ENCODE data around the gene CACNA1I. TPM values are rescaled to one million over a fixed set of nuclear protein-coding genes. Genes with fewer than 3 reads are reported as not detected.
A peak's percentile ranks its signal among the peaks of the same experiment; 100 is the strongest.

The CACNA1I gene
- total RNA-seq, 1 donor from 2014 or later = 0.60 TPM

DNA sequence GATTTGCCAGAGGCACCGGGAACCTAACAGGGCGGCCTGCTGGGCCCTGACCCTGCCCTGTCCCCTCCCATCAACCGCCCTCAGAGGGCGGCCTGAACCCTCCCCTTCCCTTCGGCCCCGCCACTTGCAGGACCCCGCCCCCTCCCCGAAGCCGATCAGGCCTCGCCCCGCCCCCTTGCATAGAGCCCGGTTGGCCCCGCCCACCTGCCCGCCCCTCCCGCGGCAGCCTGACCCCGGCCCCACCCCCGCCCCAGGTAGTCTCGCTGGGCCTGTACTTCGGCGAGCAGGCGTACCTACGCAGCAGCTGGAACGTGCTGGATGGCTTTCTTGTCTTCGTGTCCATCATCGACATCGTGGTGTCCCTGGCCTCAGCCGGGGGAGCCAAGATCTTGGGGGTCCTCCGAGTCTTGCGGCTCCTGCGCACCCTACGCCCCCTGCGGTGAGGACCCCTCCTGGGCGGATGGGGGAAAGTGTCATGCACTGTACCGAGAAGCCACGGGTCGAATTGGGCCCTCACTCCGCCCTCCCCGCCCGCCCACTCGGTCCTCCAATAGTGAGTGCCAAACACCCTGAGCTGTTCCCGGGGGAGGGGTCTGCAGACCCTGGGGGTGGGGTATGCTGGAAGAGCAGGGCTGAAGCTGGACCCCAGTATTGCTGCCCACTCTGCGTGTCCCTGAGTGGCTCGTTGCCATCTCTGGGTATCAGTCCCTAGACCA, 94.1 kb downstream of the CACNA1I start:
- no peak overlapping the region for H3K4me3 Mint-ChIP-seq
- H3K36me3 Mint-ChIP-seq = no peaks in the 10 kb centered on the region
- H3K27me3 Mint-ChIP-seq = peaks cover 59% of the 10 kb centered on the region
- H3K27ac Mint-ChIP-seq = no peak overlapping the region
- DNase-seq (ENCODE audit: extremely low spot score, unreplicated experiment) = no peak
- H3K9me3 Mint-ChIP-seq = no peaks in the 10 kb centered on the region
- TF ChIP-seq, protein P1, sequence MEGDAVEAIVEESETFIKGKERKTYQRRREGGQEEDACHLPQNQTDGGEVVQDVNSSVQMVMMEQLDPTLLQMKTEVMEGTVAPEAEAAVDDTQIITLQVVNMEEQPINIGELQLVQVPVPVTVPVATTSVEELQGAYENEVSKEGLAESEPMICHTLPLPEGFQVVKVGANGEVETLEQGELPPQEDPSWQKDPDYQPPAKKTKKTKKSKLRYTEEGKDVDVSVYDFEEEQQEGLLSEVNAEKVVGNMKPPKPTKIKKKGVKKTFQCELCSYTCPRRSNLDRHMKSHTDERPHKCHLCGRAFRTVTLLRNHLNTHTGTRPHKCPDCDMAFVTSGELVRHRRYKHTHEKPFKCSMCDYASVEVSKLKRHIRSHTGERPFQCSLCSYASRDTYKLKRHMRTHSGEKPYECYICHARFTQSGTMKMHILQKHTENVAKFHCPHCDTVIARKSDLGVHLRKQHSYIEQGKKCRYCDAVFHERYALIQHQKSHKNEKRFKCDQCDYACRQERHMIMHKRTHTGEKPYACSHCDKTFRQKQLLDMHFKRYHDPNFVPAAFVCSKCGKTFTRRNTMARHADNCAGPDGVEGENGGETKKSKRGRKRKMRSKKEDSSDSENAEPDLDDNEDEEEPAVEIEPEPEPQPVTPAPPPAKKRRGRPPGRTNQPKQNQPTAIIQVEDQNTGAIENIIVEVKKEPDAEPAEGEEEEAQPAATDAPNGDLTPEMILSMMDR (conservative IDR thresholded peaks at IDR 0.05) = no peak
- no peaks in the 10 kb centered on the region for H3K4me1 Mint-ChIP-seq (ENCODE audit: unreplicated experiment)

DNA sequence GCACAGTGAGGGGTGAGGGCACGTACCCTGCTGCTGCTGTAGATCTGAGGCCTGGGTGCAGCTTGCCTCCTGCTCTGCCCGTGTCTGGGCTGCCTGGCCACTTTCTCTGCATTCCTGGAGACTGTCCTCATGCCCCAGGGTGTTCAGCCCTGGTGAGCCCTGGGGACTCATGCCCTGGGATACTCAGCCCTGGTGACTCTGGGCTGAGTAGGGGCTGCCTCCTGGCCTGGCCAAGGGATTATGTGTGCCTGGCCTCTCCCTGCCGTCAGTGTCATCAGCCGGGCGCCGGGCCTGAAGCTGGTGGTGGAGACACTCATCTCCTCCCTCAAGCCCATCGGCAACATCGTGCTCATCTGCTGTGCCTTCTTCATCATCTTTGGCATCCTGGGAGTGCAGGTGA, 94.7 kb downstream of the CACNA1I start:
- Mint-ChIP-seq H3K27me3 (peaks cover 53% of the 10 kb centered on the region), H3K27ac (no peak overlapping the region)

DNA sequence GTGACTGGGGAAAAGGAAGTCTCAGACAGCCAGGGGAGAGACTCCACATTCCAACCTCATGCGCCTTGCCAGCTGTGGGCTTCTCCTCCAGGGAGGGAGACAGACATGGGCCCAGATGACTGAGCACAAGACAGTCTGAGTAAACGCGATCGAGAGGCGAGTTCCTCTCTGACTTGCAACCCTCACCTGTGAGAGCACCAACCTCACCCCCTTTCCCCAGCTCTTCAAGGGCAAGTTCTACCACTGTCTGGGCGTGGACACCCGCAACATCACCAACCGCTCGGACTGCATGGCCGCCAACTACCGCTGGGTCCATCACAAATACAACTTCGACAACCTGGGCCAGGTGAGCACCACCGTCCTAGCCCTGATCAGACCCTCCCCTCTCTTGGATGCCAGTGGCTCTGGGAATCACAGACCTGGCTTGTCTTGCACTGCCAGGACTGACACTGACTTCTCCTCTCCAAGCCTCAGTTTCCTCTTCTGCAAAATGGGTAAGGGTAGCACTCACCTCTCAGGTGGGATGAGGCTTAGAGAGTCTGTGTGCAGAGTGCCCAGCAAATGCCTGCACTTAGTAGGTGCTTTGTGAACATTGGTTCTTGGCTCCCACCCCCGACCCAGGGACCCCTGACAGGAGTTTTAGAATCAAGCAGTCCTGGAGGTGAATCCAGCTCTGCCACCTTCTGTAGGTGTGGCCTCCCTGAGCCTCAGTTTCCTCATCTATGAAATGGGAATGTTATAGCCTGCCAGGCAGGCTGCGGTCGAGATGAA, 95.3 kb downstream of the CACNA1I start:
- DNase-seq (ENCODE audit: extremely low spot score, unreplicated experiment) = no peak
- Mint-ChIP-seq H3K4me3 (peak overlapping the region; percentile 17), H3K36me3 (no peaks in the 10 kb centered on the region), H3K27ac (no peak overlapping the region), H3K9me3 (no peaks in the 10 kb centered on the region), H3K27me3 (peaks cover 47% of the 10 kb centered on the region), H3K4me1 (ENCODE audit: unreplicated experiment) (no peaks in the 10 kb centered on the region)
- TF ChIP-seq, protein P1 (conservative IDR thresholded peaks at IDR 0.05) = no peak

More for the DNA sequence above, 94.7 kb downstream of the CACNA1I start:
- DNase-seq (ENCODE audit: extremely low spot score, unreplicated experiment) = no peak
- Mint-ChIP-seq H3K9me3 (no peaks in the 10 kb centered on the region), H3K36me3 (no peaks in the 10 kb centered on the region), H3K4me3 (peak overlapping the region; percentile 17), H3K4me1 (ENCODE audit: unreplicated experiment) (no peaks in the 10 kb centered on the region)
- TF ChIP-seq, protein P1 (conservative IDR thresholded peaks at IDR 0.05) = no peak

DNA sequence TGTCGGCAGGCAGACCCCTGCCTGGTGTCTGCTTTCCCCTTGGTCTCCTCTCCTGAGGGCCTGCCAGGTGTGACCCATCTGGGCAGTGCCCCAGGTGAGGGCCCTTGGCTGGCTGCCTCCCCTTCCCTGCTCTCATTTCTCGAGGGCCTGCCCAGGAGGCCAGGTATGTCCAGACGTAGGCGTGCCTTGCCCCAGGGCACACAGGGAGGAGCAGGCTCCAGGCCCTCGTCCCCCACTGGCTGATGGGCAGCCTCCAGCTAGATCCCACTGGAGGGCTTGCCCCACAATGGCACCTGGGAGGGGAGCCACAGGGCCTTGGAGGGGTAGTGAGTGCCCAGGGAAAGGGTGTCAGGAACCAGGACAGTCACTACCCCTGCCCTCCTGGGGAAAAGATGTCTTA, 95.9 kb downstream of the CACNA1I start:
- no peak for DNase-seq (ENCODE audit: extremely low spot score, unreplicated experiment)
- TF ChIP-seq, protein P1 (conservative IDR thresholded peaks at IDR 0.05) = no peak
- Mint-ChIP-seq H3K27me3 (peaks cover 43% of the 10 kb centered on the region), H3K27ac (no peak overlapping the region), H3K9me3 (peaks cover 4% of the 10 kb centered on the region), H3K4me1 (ENCODE audit: unreplicated experiment) (no peaks in the 10 kb centered on the region), H3K36me3 (no peaks in the 10 kb centered on the region), H3K4me3 (no peak overlapping the region)

DNA sequence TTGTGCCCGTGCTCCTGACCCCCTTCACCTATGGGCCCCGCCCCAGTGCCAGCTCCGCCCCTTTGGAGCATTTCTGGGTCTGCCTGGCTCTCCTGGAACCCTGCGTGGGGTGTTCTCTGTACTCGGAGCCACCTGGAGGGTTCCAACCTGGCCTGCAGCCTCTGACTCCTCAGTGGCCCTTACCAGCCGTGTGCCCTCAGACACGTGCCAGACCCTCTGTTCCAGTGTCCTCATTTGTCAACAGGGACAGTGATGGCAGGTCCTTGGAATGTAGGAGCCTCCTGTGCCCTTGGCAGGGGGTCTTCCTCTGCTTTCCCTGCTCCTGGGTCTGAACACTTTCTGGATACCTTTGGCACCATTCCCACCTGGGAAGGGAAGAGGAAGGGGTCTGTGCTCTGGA, 96.4 kb downstream of the CACNA1I start:
- peaks cover 41% of the 10 kb centered on the region for H3K27me3 Mint-ChIP-seq
- peaks cover 6% of the 10 kb centered on the region for H3K9me3 Mint-ChIP-seq
- TF ChIP-seq, protein P1 (conservative IDR thresholded peaks at IDR 0.05) = no peak
- no peak overlapping the region for H3K27ac Mint-ChIP-seq
- no peaks in the 10 kb centered on the region for H3K4me1 Mint-ChIP-seq (ENCODE audit: unreplicated experiment)
- DNase-seq (ENCODE audit: extremely low spot score, unreplicated experiment) = no peak
- H3K4me3 Mint-ChIP-seq = no peak overlapping the region
- H3K36me3 Mint-ChIP-seq = no peaks in the 10 kb centered on the region
